Measurements from ENCODE around the gene DPP6.

GRCh38 chr7:154440058-154440457, 387.9 kb downstream of the DPP6 start:
- TF ChIP-seq GATA1 (IDR thresholded peaks at IDR 0.05; ENCODE audit: low read depth, low read length) (no peak), POLR2A (IDR thresholded peaks at IDR 0.05; ENCODE audit: low read length) (no peak)
